HCT116 (cell line): ENCODE data around the gene NRCAM. TPM values are rescaled to one million over a fixed set of nuclear protein-coding genes. Genes with fewer than 3 reads are reported as not detected.

Experiments
- ATAC-seq: fragments of 200-7000 bp; cut with Tn5 transposase; 2 replicates; pipeline ENCODE4 v1.9.1; 2020; ENCODE audit warnings: mild to moderate bottlenecking, moderate library complexity
- BruUV-seq: library from RNA; stranded (reverse); fragments of 400-500 nt; replicated peaks from 2 replicates; lab custom pipeline; 2021; lab: Mats Ljungman, UMichigan
- CTCF ChIA-PET: fragments of 300-600 bp; sonication (Branson Sonifier 250); formaldehyde crosslinking; loops from one replicate; lab custom pipeline; 2021; ENCODE audit warnings: antibody characterized with exemption; lab: Charles Lee
- POLR2A ChIA-PET: fragments of 300-600, 350-600 bp; sonication (Branson Sonifier 250); formaldehyde crosslinking; loops from one replicate; lab custom pipeline; 2021; ENCODE audit warnings: antibody characterized with exemption; lab: Charles Lee
- RAD21 ChIA-PET, 2 experiments: fragments of 300-600 bp; sonication (Branson Sonifier 250); formaldehyde crosslinking; loops; one replicate each; lab custom pipeline; 2023; ENCODE audit warnings: low total read pairs in 2 of 2; ENCODE audit not compliant: uncharacterized antibody in 2 of 2, unreplicated experiment in 2 of 2, low non-redundant PET in 1 of 2; lab: Charles Lee
- DNase-seq: peaks from one replicate; pipeline ENCODE4 v3.0.0-alpha.2; 2010; ENCODE audit warnings: low read depth, low spot score
- H2AFZ ChIP-seq: fragments of 200-600 bp; shearing (Covaris generic), sonication (generic); 2 replicates; pipeline ENCODE4 v1.6.1; 2017; ENCODE audit warnings: low read depth, mixed run types, mixed read lengths, antibody characterized with exemption, low read length; ENCODE audit not compliant: poor library complexity, severe bottlenecking
- H3K27ac ChIP-seq: 2 replicates; pipeline ENCODE4 v1.5.1; 2012; ENCODE audit warnings: low read depth, low read length
- H3K27me3 ChIP-seq: fragments of 200-600 bp; sonication (generic); 2 replicates; pipeline ENCODE4 v1.6.1; 2016; ENCODE audit warnings: mixed run types, low read length, mixed read lengths; ENCODE audit not compliant: insufficient read depth
- H3K36me3 ChIP-seq, 2 experiments: fragments of 200-500 bp in 1 of 2; fragments of 200-600 bp in 1 of 2; sonication (Bioruptor generic) in 1 of 2; sonication (generic) in 1 of 2; 2 replicates each; pipeline versions ENCODE4 v1.5.1 to v1.6.1; 2014 to 2016; ENCODE audit warnings: low read length in 2 of 2, inconsistent platforms in 1 of 2, mixed read lengths in 1 of 2, mixed run types in 1 of 2; ENCODE audit not compliant: insufficient read depth in 2 of 2, control insufficient read depth in 1 of 2
- H3K4me1 ChIP-seq, 2 experiments: fragments of 200-600 bp in 1 of 2; sonication (generic) in 1 of 2; 2 replicates each; pipeline versions ENCODE4 v1.5.1 to v1.6.1; 2012 to 2017; ENCODE audit warnings: low read length in 2 of 2, inconsistent platforms in 1 of 2, mild to moderate bottlenecking in 1 of 2, mixed read lengths in 1 of 2, mixed run types in 1 of 2, moderate library complexity in 1 of 2; ENCODE audit not compliant: insufficient read depth in 2 of 2, control insufficient read depth in 1 of 2
- H3K4me2 ChIP-seq: fragments of 200-600 bp; sonication (generic); 2 replicates; pipeline ENCODE4 v1.6.1; 2017; ENCODE audit warnings: mixed run types, low read length, mixed read lengths
- H3K4me3 ChIP-seq, 2 experiments: fragments of 200-600 bp in 1 of 2; sonication (generic) in 1 of 2; replicated peaks in 1 of 2; 2 replicates each; pipeline ENCODE4 v1.5.1; 2011 to 2016; ENCODE audit warnings: low read length in 2 of 2, control low read depth in 1 of 2, low read depth in 1 of 2, mild to moderate bottlenecking in 1 of 2, mixed read lengths in 1 of 2, mixed run types in 1 of 2
- H3K79me2 ChIP-seq: fragments of 200-600 bp; sonication (generic); 2 replicates; pipeline ENCODE4 v1.6.1; 2017; ENCODE audit warnings: mild to moderate bottlenecking, mixed run types, low read length, moderate library complexity, mixed read lengths; ENCODE audit not compliant: insufficient read depth
- H3K9ac ChIP-seq: fragments of 200-600 bp; sonication (generic); 2 replicates; pipeline ENCODE4 v1.6.1; 2016; ENCODE audit warnings: low read length, mixed read lengths
- H3K9me2 ChIP-seq: fragments of 200-600 bp; sonication (generic), shearing (Covaris generic); 2 replicates; pipeline ENCODE4 v1.6.1; 2017; ENCODE audit warnings: mixed run types, mild to moderate bottlenecking, moderate library complexity; ENCODE audit not compliant: insufficient read depth
- H3K9me3 ChIP-seq, 2 experiments: fragments of 200-500 bp in 1 of 2; fragments of 200-600 bp in 1 of 2; sonication (Bioruptor generic) in 1 of 2; sonication (generic) in 1 of 2; 2 replicates each; pipeline ENCODE4 v1.6.1; 2014 to 2017; ENCODE audit warnings: low read length in 2 of 2, mixed read lengths in 2 of 2, inconsistent platforms in 1 of 2, low read depth in 1 of 2, mild to moderate bottlenecking in 1 of 2, mixed run types in 1 of 2, moderate library complexity in 1 of 2; ENCODE audit not compliant: control insufficient read depth in 1 of 2, insufficient read depth in 1 of 2
- H4K20me1 ChIP-seq: fragments of 200-600 bp; sonication (generic), shearing (Covaris generic); 2 replicates; pipeline ENCODE4 v1.6.1; 2017; ENCODE audit warnings: mixed run types, mild to moderate bottlenecking, moderate library complexity; ENCODE audit not compliant: insufficient read depth
- CEBPB ChIP-seq: IDR thresholded peaks from 2 replicates; pipeline ENCODE4 v1.6.1; 2012; ENCODE audit warnings: low read depth
- EGR1 ChIP-seq: IDR thresholded peaks from 2 replicates; pipeline ENCODE4 v1.6.1; 2012; ENCODE audit warnings: low read depth
- ELF1 ChIP-seq: IDR thresholded peaks from 2 replicates; pipeline ENCODE4 v1.6.1; 2012; ENCODE audit warnings: low read depth, borderline replicate concordance
- EZH2phosphoT487 ChIP-seq: fragments of 200-600 bp; IDR thresholded peaks from 2 replicates; pipeline ENCODE4 v1.6.1; 2018; ENCODE audit warnings: antibody characterized with exemption, borderline replicate concordance
- POLR2AphosphoS5 ChIP-seq: IDR thresholded peaks from 2 replicates; pipeline ENCODE4 v1.6.1; 2011; ENCODE audit warnings: mild to moderate bottlenecking, low read depth, low read length, moderate library complexity
- RAD21 ChIP-seq: IDR thresholded peaks from 2 replicates; pipeline ENCODE4 v1.6.1; 2012; ENCODE audit warnings: low read depth, mild to moderate bottlenecking
- SIN3A ChIP-seq: IDR thresholded peaks from 2 replicates; pipeline ENCODE4 v1.6.1; 2012; ENCODE audit warnings: low read depth
- SP1 ChIP-seq: IDR thresholded peaks from 2 replicates; pipeline ENCODE4 v1.6.1; 2012; ENCODE audit warnings: low read depth
- SRF ChIP-seq: IDR thresholded peaks from 2 replicates; pipeline ENCODE4 v1.6.1; 2012; ENCODE audit warnings: low read depth
- ZFX ChIP-seq: fragments of 450-650 bp; IDR thresholded peaks from 2 replicates; pipeline ENCODE4 v1.6.1; 2017
- intact Hi-C: fragments of 100-400 bp; cut with micrococcal nuclease; formaldehyde crosslinking; loops from 2 replicates; pipeline ENCODE4 v1.10.0; 2022
- total RNA-seq: library from RNA; stranded (reverse); gene quantifications from one replicate; pipeline ENCODE4 v1.2.1, GENCODE V29; 2021; ENCODE audit not compliant: unreplicated experiment
- TF ChIP-seq, protein P1 (sequence below): IDR thresholded peaks from 2 replicates; pipeline ENCODE4 v1.6.1; 2011; ENCODE audit warnings: mild to moderate bottlenecking, low read length, moderate library complexity; ENCODE audit not compliant: insufficient replicate concordance; ENCODE audit errors: extremely low read depth
- TF ChIP-seq, protein P2 (sequence below): IDR thresholded peaks from 2 replicates; pipeline ENCODE4 v1.6.1; 2012; ENCODE audit warnings: low read depth
- TF ChIP-seq, protein P3 (sequence below), 3 experiments: fragments of 200-600 bp in 1 of 3; sonication (generic) in 1 of 3; IDR thresholded peaks in 2 of 3; conservative IDR thresholded peaks in 1 of 3; 2 replicates each; pipeline ENCODE4 v1.5.1; 2012 to 2017; ENCODE audit warnings: low read depth in 2 of 3, low read length in 2 of 3, antibody characterized with exemption in 1 of 3, borderline replicate concordance in 1 of 3, control low read depth in 1 of 3, mild to moderate bottlenecking in 1 of 3, mixed read lengths in 1 of 3, mixed run types in 1 of 3, moderate library complexity in 1 of 3; ENCODE audit not compliant: insufficient read depth in 1 of 3

NRCAM gene
- total RNA-seq, 1 experiment from 2014 or later, result 0.15 TPM

DNA sequence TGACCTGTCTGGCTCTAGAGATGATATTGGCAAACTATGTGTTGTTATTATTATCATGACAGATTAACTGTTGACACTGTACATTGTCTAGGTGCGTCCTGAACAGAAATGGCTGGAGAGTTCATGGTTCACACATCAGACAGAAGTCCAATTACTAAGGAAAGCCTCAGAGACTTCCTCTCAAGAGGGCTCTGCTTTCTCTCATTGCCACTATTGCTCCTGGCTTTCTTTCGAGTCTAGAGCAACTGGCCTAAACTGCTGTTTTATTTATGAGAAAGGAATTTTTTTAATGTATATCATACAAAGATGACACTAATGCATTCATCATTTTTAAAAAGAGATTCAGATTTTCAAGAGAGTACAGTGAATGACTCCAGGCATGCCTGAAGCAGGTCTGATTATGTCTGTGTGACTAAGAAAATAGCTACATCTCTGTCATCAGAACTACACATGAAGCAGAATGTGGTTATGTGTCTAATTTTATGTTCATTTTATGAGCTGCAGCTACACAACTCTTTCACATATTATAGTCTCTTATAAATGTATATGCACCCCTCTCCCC lies 30.4 kb downstream of the NRCAM start:
- H2AFZ ChIP-seq, result no peak overlapping the region
- BruUV-seq, result no TSS peak
- no peak overlapping the region for H3K27ac ChIP-seq
- H4K20me1 ChIP-seq, result no peaks in the 10 kb centered on the region
- H3K4me3 ChIP-seq, result no peak overlapping the region
- no peaks in the 10 kb centered on the region for H3K4me1 ChIP-seq
- ATAC-seq (no peak), DNase-seq (no peak)
- CTCF ChIA-PET, result no interaction called here
- H3K27me3 ChIP-seq, result peaks cover 8% of the 10 kb centered on the region; the same call in 1 of the 2 replicates
- intact Hi-C loops, result no loop called here
- H3K9ac ChIP-seq, result no peak overlapping the region
- POLR2A ChIA-PET, result no interaction called here
- H3K36me3 ChIP-seq, result no peaks in the 10 kb centered on the region
- no peaks in the 10 kb centered on the region for H3K9me3 ChIP-seq
- RAD21 ChIA-PET, result no interaction called here
- no peaks in the 10 kb centered on the region for H3K9me2 ChIP-seq
- TF ChIP-seq CEBPB, result no peak
- TF ChIP-seq SIN3A, result no peak
- TF ChIP-seq, protein P1, sequence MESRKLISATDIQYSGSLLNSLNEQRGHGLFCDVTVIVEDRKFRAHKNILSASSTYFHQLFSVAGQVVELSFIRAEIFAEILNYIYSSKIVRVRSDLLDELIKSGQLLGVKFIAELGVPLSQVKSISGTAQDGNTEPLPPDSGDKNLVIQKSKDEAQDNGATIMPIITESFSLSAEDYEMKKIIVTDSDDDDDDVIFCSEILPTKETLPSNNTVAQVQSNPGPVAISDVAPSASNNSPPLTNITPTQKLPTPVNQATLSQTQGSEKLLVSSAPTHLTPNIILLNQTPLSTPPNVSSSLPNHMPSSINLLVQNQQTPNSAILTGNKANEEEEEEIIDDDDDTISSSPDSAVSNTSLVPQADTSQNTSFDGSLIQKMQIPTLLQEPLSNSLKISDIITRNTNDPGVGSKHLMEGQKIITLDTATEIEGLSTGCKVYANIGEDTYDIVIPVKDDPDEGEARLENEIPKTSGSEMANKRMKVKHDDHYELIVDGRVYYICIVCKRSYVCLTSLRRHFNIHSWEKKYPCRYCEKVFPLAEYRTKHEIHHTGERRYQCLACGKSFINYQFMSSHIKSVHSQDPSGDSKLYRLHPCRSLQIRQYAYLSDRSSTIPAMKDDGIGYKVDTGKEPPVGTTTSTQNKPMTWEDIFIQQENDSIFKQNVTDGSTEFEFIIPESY, result no peak
- no peak for TF ChIP-seq SRF
- TF ChIP-seq SP1, result no peak
- no peak for TF ChIP-seq EZH2phosphoT487
- no peak overlapping the region for H3K4me2 ChIP-seq
- no peaks in the 10 kb centered on the region for H3K79me2 ChIP-seq

DNA sequence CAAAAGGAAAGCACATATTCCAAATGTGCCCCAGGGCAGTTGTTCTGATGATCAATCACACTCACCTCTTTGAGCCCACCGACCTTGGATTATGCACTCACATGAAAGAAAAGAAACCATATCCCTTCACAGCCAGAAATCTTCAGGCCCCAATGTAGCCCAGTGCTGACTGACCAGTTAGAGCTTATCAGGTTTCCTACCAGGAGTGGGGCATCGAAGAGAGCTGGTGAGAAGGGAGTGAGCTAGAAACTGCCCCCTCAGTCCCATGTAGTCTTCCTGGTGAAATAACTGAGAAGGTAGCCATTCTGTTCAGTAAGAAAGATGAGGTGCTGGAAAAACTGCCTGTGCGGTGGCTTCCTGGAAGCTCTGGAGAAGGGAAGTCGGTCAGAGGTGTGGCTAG lies 32.2 kb downstream of the NRCAM start:
- intact Hi-C loops, result no loop called here
- Histone ChIP-seq H3K9me2 (no peaks in the 10 kb centered on the region), H3K9me3 (no peaks in the 10 kb centered on the region), H3K27me3 (peaks cover 8% of the 10 kb centered on the region; the same call in 1 of the 2 replicates), H3K9ac (no peak overlapping the region), H4K20me1 (no peaks in the 10 kb centered on the region), H3K4me2 (no peak overlapping the region), H2AFZ (no peak overlapping the region), H3K4me3 (no peak overlapping the region), H3K36me3 (no peaks in the 10 kb centered on the region), H3K4me1 (no peaks in the 10 kb centered on the region), H3K79me2 (no peaks in the 10 kb centered on the region), H3K27ac (no peak overlapping the region)
- ChIA-PET CTCF (no interaction called here), RAD21 (no interaction called here), POLR2A (no interaction called here)
- no peak for DNase-seq
- no peak for ATAC-seq
- no TSS peak for BruUV-seq
- TF ChIP-seq EZH2phosphoT487 (no peak), RAD21 (no peak), ELF1 (no peak), ZFX (no peak), SIN3A (no peak), CEBPB (no peak), EGR1 (no peak), POLR2AphosphoS5 (no peak)
- TF ChIP-seq, protein P2, sequence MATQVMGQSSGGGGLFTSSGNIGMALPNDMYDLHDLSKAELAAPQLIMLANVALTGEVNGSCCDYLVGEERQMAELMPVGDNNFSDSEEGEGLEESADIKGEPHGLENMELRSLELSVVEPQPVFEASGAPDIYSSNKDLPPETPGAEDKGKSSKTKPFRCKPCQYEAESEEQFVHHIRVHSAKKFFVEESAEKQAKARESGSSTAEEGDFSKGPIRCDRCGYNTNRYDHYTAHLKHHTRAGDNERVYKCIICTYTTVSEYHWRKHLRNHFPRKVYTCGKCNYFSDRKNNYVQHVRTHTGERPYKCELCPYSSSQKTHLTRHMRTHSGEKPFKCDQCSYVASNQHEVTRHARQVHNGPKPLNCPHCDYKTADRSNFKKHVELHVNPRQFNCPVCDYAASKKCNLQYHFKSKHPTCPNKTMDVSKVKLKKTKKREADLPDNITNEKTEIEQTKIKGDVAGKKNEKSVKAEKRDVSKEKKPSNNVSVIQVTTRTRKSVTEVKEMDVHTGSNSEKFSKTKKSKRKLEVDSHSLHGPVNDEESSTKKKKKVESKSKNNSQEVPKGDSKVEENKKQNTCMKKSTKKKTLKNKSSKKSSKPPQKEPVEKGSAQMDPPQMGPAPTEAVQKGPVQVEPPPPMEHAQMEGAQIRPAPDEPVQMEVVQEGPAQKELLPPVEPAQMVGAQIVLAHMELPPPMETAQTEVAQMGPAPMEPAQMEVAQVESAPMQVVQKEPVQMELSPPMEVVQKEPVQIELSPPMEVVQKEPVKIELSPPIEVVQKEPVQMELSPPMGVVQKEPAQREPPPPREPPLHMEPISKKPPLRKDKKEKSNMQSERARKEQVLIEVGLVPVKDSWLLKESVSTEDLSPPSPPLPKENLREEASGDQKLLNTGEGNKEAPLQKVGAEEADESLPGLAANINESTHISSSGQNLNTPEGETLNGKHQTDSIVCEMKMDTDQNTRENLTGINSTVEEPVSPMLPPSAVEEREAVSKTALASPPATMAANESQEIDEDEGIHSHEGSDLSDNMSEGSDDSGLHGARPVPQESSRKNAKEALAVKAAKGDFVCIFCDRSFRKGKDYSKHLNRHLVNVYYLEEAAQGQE, result no peak
- TF ChIP-seq, protein P3, sequence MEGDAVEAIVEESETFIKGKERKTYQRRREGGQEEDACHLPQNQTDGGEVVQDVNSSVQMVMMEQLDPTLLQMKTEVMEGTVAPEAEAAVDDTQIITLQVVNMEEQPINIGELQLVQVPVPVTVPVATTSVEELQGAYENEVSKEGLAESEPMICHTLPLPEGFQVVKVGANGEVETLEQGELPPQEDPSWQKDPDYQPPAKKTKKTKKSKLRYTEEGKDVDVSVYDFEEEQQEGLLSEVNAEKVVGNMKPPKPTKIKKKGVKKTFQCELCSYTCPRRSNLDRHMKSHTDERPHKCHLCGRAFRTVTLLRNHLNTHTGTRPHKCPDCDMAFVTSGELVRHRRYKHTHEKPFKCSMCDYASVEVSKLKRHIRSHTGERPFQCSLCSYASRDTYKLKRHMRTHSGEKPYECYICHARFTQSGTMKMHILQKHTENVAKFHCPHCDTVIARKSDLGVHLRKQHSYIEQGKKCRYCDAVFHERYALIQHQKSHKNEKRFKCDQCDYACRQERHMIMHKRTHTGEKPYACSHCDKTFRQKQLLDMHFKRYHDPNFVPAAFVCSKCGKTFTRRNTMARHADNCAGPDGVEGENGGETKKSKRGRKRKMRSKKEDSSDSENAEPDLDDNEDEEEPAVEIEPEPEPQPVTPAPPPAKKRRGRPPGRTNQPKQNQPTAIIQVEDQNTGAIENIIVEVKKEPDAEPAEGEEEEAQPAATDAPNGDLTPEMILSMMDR (IDR thresholded peaks at IDR 0.05 in 2 of 3, conservative IDR thresholded peaks at IDR 0.05 in 1 of 3; ENCODE audit: borderline replicate concordance in 1 of 3, insufficient read depth in 1 of 3, low read depth in 2 of 3, low read length in 2 of 3), result no peak
